ENCODE measurements around the gene OR1C1. TPM values are rescaled to one million over a fixed set of nuclear protein-coding genes. Genes with fewer than 3 reads are reported as not detected.

OR1C1 gene
- polyA plus RNA-seq, 1 of the 3 experiments (the other 2 are of a cell fraction) = not detected

GRCh38 chr1:247716546-247716945 is 43.8 kb downstream of the OR1C1 start, which contains the start of gene OR6F1:
Gene OR6F1 (minus strand): TSS chr1:247716646. CDS start chr1:247712755, 3,891 bp downstream.
- Histone ChIP-seq H3K36me3 (replicated peaks in 1 of 2; ENCODE audit: control insufficient read depth in 1 of 2, insufficient read depth in 2 of 2, low read length in 1 of 2) (no peaks in the 10 kb centered on the region), H3F3A (replicated peaks; ENCODE audit: insufficient read depth) (no peaks in the 10 kb centered on the region), H3K9me3 (no peaks in the 10 kb centered on the region), H3K4me2 (no peak within 1 kb of the TSS), H2AFZ (ENCODE audit: low read depth) (no peak within 1 kb of the TSS), H3K4me1 (ENCODE audit: control insufficient read depth in 1 of 2, insufficient read depth in 2 of 2, low read depth in 1 of 2, low read length in 1 of 2) (no peaks in the 10 kb centered on the region), H3K9ac (no peak within 1 kb of the TSS), H4K20me1 (ENCODE audit: insufficient read depth) (no peaks in the 10 kb centered on the region), H3K79me2 (ENCODE audit: insufficient read depth) (no peaks in the 10 kb centered on the region), H3K4me3 (ENCODE audit: low read depth in 2 of 2, low read length in 1 of 2) (no peak within 1 kb of the TSS), H3K27ac (ENCODE audit: low read depth in 2 of 2, low read length in 1 of 2) (no peak within 1 kb of the TSS), H3K27me3 (ENCODE audit: insufficient read depth) (no peaks in the 10 kb centered on the region), H3K9me2 (no peaks in the 10 kb centered on the region)
- TF ChIP-seq RCOR1 (IDR thresholded peaks at IDR 0.05; ENCODE audit: low read length) (no peak), POLR2AphosphoS5 (IDR thresholded peaks at IDR 0.05; ENCODE audit: low read depth, low read length) (no peak), ZBTB33 (IDR thresholded peaks at IDR 0.05; ENCODE audit: borderline replicate concordance, low read depth) (no peak), EZH2phosphoT487 (IDR thresholded peaks at IDR 0.05; ENCODE audit: borderline replicate concordance, low read depth) (no peak), CTCF (IDR thresholded peaks at IDR 0.05) (no peak), SIN3A (IDR thresholded peaks at IDR 0.05; ENCODE audit: borderline replicate concordance, low read depth, low read length) (no peak), TAF1 (IDR thresholded peaks at IDR 0.05; ENCODE audit: borderline replicate concordance, low read depth, low read length) (no peak), MXI1 (IDR thresholded peaks at IDR 0.05; ENCODE audit: low read depth, low read length) (no peak), TCF12 (IDR thresholded peaks at IDR 0.05) (no peak), RFX5 (IDR thresholded peaks at IDR 0.05; ENCODE audit: low read length) (no peak), NFIC (IDR thresholded peaks at IDR 0.05; ENCODE audit: borderline replicate concordance) (no peak), RXRA (IDR thresholded peaks at IDR 0.05; ENCODE audit: borderline replicate concordance, low read depth) (no peak), USF1 (IDR thresholded peaks at IDR 0.05; ENCODE audit: borderline replicate concordance, low read depth) (no peak)
- TF ChIP-seq, protein P1, sequence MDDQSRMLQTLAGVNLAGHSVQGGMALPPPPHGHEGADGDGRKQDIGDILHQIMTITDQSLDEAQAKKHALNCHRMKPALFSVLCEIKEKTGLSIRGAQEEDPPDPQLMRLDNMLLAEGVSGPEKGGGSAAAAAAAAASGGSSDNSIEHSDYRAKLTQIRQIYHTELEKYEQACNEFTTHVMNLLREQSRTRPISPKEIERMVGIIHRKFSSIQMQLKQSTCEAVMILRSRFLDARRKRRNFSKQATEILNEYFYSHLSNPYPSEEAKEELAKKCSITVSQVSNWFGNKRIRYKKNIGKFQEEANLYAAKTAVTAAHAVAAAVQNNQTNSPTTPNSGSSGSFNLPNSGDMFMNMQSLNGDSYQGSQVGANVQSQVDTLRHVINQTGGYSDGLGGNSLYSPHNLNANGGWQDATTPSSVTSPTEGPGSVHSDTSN (IDR thresholded peaks at IDR 0.05) = no peak
- CTCF ChIA-PET = no interaction called here
- POLR2A ChIA-PET = no interaction called here
- 23% methylated on average over 3 of the region's 3 CpGs for WGBS (ENCODE audit: low lambda C conversion rate)
- DNase-seq = no peak
